Erythroblast (primary cell): ENCODE measurements around the gene CUX1.
"Not testable (repeated sequence)": the region's sequence is repeated elsewhere in the genome, so short reads cannot be mapped to it uniquely, and the experiment has no call there.

Source experiments
- GATA1 ChIP-seq: IDR thresholded peaks from 2 replicates; pipeline ENCODE4 v1.6.1; 2011; ENCODE audit warnings: low read depth, mild to moderate bottlenecking, control low read depth, low read length, moderate library complexity
- POLR2A ChIP-seq: IDR thresholded peaks from 2 replicates; pipeline ENCODE4 v1.6.1; 2011; ENCODE audit warnings: mild to moderate bottlenecking, low read length

GRCh38 chr7:101831396-101831795 is 14.0 kb downstream of the CUX1 start:
- not testable (repeated sequence) for TF ChIP-seq POLR2A, GATA1
